ENCODE data around the gene CELA3A.

GRCh38 chr1:22024485-22025367 is 23.3 kb downstream of the CELA3A start:
- peak; percentile 13; the same call in 1 of the 2 replicates for TF ChIP-seq CTCF (IDR thresholded peaks at IDR 0.05; ENCODE audit: low read length)
- TF ChIP-seq EZH2 (optimal IDR thresholded peaks at IDR 0.05; ENCODE audit: low read depth, low read length): no peak

Measured in MM.1S (cell line).